KG1 (cell line): ENCODE results near the gene RCAN2.

Source experiments
- DNase-seq: peaks from one replicate; lab custom pipeline; 2025; lab: John Stamatoyannopoulos, UW

Gene RCAN2

GRCh38 chr6:46254331-46254730 is 236.9 kb downstream of the RCAN2 start:
- DNase-seq: no peak

GRCh38 chr6:46251583-46252339 is 239.5 kb downstream of the RCAN2 start:
- no peak for DNase-seq

- DNase-seq: no peak
These were observed 243.1 kb downstream of the RCAN2 start for GRCh38 chr6:46248143-46248542.

DNA sequence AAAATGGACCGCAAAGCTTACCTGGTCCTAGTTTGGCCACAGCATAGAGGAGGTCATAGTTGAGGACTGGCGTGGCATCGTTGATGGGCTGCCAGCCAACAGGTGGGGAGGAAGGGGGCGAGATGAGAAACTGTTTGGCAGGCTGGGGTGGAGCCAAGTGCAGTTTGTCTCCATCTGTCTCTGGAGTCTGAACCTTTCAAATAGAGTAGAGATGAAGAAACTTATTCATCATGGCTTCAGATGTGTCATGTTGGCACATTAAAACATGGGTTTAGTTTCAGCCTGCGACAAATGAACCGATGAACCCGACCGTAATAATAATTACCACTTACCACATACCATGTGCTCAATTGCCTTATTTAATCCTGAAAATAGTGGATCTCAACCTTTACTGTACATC is 244.5 kb downstream of the RCAN2 start:
- no peak for DNase-seq

GRCh38 chr6:46246081-46246480 is 245.2 kb downstream of the RCAN2 start:
- DNase-seq: no peak

- no peak for DNase-seq
These were observed 246.6 kb downstream of the RCAN2 start for GRCh38 chr6:46244670-46245069.

GRCh38 chr6:46243754-46244153 is 247.5 kb downstream of the RCAN2 start:
- DNase-seq: no peak

- DNase-seq: no peak
These were observed 248.3 kb downstream of the RCAN2 start for GRCh38 chr6:46242921-46243320.

- no peak for DNase-seq
These were observed 250.2 kb downstream of the RCAN2 start for GRCh38 chr6:46240866-46241565.

- no peak for DNase-seq
These were observed 254.5 kb downstream of the RCAN2 start for GRCh38 chr6:46236752-46237151.

DNA sequence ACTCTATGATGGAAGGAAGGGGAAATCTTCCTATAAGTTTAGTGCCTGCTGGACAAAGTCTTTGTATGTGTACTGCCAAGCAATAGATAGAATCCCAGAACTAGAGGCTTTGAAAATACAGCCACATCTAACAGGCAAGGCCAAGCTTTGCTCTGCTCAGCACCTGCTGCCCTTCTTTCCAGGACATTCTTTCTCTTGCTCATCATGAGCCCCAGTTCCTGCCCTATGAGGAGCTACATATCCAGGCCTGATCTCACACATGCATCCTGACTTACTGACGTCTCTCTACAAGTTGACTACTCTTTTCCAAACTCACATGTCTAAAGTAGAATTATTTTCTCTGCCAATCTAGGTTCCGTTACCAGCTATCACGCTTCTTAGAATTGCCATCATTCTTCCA is 256.0 kb downstream of the RCAN2 start:
- DNase-seq: no peak

DNA sequence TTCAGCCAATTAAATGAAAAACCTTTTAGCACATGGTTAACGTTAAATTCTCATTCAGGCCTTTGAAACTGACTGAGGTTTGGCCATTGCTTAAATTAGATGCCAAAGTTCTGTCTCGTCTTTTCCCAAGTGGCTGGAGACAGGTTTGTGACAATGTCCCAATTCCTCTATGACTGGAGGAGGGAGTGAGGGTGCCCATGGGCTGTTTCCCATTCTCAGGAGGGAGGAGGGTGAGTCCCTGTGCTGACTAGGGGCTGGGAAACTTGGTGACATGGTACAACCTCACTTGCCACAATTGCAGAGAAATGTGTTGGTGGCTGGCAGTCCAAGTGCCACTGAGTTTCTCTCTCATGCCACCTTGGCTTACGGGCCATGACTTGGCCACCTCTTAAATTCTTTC is 256.5 kb downstream of the RCAN2 start:
- DNase-seq: no peak

DNA sequence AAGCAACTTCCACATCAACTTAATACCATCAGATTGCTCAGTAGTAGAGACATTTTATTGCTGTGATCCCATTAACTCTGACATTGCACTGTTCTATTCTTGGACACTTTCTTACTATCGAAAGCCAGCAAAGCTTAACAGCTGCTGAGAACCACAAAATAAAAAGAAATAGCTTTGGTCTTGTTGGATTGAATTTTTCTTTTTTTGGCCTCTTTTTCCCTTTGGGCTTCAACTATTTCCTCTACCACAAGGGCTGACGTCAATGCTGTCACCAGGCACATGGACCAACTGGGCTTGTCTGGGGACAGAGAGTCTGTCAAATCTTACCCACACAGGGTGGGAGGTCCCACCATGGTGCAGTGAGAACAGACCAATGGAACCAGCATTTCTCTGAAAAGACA is 257.1 kb downstream of the RCAN2 start:
- DNase-seq: no peak

- DNase-seq: no peak
These were observed 258.1 kb downstream of the RCAN2 start for GRCh38 chr6:46233129-46233528.

GRCh38 chr6:46222286-46222685 is 269.0 kb downstream of the RCAN2 start:
- no peak for DNase-seq

GRCh38 chr6:46221222-46221793 is 269.9 kb downstream of the RCAN2 start:
- peak; percentile 15 for DNase-seq

DNA sequence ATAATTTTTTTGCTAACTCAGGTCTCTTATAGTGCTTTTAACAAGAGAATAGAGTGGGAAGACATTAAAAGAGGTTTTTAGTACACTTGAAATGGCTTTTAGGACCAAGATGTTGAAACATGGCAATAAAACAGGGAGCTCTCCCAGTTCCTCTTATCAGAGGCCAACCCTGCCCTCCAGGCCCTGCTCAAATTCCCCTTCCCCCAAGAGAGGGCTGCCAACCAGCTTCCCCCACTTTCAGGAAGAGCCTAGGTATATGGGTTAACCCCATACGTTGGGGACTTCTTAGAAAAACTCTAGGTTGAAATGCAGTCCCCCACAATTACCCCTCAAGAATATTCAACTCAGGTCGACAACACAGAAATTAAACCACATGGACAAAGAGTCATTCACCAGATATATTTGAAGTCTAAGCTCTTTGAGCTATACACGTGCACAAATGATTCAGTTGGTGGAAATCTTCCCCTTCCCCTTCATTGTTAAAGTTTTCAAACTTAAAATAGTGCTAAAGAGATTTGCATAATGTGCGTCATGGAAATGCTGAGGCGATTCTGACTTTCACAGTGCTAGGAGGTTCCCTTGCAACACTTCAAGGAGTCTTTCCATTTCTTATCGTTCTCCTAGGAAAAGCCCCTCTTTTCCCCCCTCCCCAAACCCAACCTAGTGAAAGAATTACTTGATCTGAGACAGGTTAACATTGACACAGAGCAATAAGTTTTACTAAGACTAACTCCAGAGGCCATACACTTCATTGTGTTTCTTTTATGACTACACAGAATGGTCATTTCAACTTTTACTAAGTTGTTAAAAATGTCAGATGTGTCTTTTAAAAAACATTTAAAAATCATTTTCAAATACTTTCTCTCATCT is 270.7 kb downstream of the RCAN2 start:
- DNase-seq: no peak

- no peak for DNase-seq
These were observed 271.6 kb downstream of the RCAN2 start for GRCh38 chr6:46219661-46220060.

- DNase-seq: no peak
These were observed 272.8 kb downstream of the RCAN2 start for GRCh38 chr6:46218457-46218856.

DNA sequence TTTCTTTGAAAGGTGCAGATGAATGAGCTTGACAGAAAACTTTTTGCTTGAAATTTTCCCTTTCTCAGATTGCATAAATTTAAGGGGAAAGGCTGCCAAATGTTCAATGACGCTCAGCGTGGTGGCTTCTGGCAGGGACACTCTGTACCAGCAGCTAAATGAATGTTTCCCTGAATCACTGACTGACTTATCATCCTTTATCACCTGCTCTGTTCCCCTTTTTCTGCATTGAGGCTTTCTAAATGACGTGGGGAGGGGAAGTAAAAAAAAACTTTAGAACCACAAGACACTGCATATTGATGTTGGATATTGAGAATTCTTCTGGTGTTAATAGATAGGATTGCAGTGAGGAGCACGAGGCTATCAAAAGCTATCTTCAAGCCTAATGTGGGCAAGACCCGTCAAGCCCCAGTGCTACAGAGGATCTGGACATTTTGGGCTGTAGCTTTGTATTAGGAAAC is 273.5 kb downstream of the RCAN2 start:
- no peak for DNase-seq

DNA sequence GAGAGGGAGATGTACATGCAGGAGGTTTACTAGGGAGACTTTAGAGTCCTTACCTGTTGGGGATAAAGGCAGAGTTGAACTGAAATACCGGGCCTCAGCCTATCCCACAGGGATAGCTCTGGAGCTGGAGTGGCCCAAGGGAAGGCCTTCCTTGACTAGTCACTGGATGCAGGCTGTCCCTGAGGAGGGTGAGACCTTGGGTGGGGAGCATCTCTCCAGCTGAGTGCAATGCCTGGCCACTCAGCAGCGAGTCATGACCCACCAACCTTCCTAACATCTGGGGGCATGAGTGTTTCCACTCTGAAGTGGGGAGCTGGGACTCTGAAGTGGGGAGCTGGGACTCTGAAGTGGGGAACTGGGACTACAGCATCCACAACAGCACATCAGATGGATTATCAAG is 274.4 kb downstream of the RCAN2 start:
- DNase-seq: no peak

DNA sequence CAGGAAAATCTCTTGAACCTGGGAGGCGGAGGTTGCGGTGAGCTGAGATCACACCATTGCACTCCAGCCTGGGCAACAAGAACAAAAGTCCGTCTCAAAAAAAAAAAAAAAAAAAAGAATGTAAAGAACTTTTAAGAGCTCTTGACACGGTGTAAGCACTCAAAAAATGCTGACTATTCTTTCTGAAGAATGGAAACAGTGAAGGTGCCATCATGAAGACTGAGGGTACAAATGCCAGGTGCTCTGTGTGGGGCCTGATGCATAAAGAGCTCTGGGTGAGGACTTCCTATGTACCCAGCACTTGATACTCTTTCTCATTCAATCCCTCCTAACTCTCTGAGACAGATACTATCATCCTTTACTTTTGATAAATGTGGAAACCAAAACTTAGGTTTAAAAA is 275.5 kb downstream of the RCAN2 start:
- DNase-seq: no peak
